Measurements from ENCODE around the gene TSPEAR.

TSPEAR gene

GRCh38 chr21:44701023-44701400, 10.4 kb downstream of the TSPEAR start:
- TF ChIP-seq POLR2AphosphoS5 (IDR thresholded peaks at IDR 0.05; ENCODE audit: low read depth, low read length) (no peak), SIN3A (IDR thresholded peaks at IDR 0.05; ENCODE audit: borderline replicate concordance, insufficient read depth, low read length) (no peak), FOXP2 (optimal IDR thresholded peaks at IDR 0.05; ENCODE audit: borderline replicate concordance, extremely low read depth, extremely low read length, insufficient read depth) (no peak), TAF1 (IDR thresholded peaks at IDR 0.05; ENCODE audit: borderline replicate concordance, insufficient read depth, low read length) (no peak)
- TF ChIP-seq, protein P1, sequence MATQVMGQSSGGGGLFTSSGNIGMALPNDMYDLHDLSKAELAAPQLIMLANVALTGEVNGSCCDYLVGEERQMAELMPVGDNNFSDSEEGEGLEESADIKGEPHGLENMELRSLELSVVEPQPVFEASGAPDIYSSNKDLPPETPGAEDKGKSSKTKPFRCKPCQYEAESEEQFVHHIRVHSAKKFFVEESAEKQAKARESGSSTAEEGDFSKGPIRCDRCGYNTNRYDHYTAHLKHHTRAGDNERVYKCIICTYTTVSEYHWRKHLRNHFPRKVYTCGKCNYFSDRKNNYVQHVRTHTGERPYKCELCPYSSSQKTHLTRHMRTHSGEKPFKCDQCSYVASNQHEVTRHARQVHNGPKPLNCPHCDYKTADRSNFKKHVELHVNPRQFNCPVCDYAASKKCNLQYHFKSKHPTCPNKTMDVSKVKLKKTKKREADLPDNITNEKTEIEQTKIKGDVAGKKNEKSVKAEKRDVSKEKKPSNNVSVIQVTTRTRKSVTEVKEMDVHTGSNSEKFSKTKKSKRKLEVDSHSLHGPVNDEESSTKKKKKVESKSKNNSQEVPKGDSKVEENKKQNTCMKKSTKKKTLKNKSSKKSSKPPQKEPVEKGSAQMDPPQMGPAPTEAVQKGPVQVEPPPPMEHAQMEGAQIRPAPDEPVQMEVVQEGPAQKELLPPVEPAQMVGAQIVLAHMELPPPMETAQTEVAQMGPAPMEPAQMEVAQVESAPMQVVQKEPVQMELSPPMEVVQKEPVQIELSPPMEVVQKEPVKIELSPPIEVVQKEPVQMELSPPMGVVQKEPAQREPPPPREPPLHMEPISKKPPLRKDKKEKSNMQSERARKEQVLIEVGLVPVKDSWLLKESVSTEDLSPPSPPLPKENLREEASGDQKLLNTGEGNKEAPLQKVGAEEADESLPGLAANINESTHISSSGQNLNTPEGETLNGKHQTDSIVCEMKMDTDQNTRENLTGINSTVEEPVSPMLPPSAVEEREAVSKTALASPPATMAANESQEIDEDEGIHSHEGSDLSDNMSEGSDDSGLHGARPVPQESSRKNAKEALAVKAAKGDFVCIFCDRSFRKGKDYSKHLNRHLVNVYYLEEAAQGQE (IDR thresholded peaks at IDR 0.05; ENCODE audit: insufficient read depth in 1 of 2, low read depth in 2 of 2, low read length in 2 of 2) = no peak

GRCh38 chr21:44700101-44701022, 11.0 kb downstream of the TSPEAR start:
- TF ChIP-seq POLR2AphosphoS5 (IDR thresholded peaks at IDR 0.05; ENCODE audit: low read depth, low read length) (no peak), SIN3A (IDR thresholded peaks at IDR 0.05; ENCODE audit: borderline replicate concordance, insufficient read depth, low read length) (no peak), FOXP2 (optimal IDR thresholded peaks at IDR 0.05; ENCODE audit: borderline replicate concordance, extremely low read depth, extremely low read length, insufficient read depth) (no peak), TAF1 (IDR thresholded peaks at IDR 0.05; ENCODE audit: borderline replicate concordance, insufficient read depth, low read length) (no peak)
- TF ChIP-seq, protein P1 (IDR thresholded peaks at IDR 0.05; ENCODE audit: insufficient read depth in 1 of 2, low read depth in 2 of 2, low read length in 2 of 2) = no peak

DNA sequence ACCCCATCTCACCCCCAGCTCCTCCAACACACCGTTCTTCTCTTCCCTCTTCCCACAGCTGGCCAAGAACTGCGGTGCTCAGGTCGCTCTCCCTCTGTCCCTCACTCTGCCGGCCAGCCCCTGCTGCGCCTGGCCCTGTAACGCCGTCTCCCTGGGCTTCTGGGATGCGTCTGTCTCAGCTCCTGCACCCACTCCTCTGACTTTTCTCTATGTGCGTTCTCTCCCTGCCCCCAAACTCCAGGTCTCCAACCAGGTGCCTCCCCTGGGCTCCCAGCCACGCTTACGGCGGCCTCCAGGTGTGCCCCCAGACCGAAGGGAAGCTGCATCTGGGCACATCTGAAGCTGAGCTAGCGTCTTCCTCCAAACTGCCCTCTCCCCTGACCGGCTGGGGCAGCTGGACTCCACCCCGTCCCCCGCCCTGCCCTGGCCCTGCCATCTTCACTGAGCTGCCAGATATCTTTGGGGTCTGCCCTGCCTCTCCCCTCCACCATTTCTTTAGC, 11.8 kb downstream of the TSPEAR start:
- TF ChIP-seq TAF1 (IDR thresholded peaks at IDR 0.05; ENCODE audit: borderline replicate concordance, insufficient read depth, low read length) = no peak
- no peak for TF ChIP-seq SIN3A (IDR thresholded peaks at IDR 0.05; ENCODE audit: borderline replicate concordance, insufficient read depth, low read length)
- no peak for TF ChIP-seq POLR2AphosphoS5 (IDR thresholded peaks at IDR 0.05; ENCODE audit: low read depth, low read length)
- TF ChIP-seq, protein P1 (IDR thresholded peaks at IDR 0.05; ENCODE audit: insufficient read depth in 1 of 2, low read depth in 2 of 2, low read length in 2 of 2) = no peak
- no peak for TF ChIP-seq FOXP2 (optimal IDR thresholded peaks at IDR 0.05; ENCODE audit: borderline replicate concordance, extremely low read depth, extremely low read length, insufficient read depth)

- TF ChIP-seq SIN3A (IDR thresholded peaks at IDR 0.05; ENCODE audit: borderline replicate concordance, insufficient read depth, low read length) (no peak), TAF1 (IDR thresholded peaks at IDR 0.05; ENCODE audit: borderline replicate concordance, insufficient read depth, low read length) (no peak), FOXP2 (optimal IDR thresholded peaks at IDR 0.05; ENCODE audit: borderline replicate concordance, extremely low read depth, extremely low read length, insufficient read depth) (no peak), POLR2AphosphoS5 (IDR thresholded peaks at IDR 0.05; ENCODE audit: low read depth, low read length) (no peak)
- TF ChIP-seq, protein P1 (IDR thresholded peaks at IDR 0.05; ENCODE audit: insufficient read depth in 1 of 2, low read depth in 2 of 2, low read length in 2 of 2) = no peak
These were observed 13.3 kb downstream of the TSPEAR start for GRCh38 chr21:44697811-44698734.

Data from PFSK-1 (cell line).